Stimulated activated naive B cell treated with anti-CD40 and anti-IgM and Interleukin-4, amounts not matched to agents 10 μg/mL and 1 μg/mL and 100 μg/mL, for 72 hours (primary cell): ENCODE data around the gene SLC47A2.

Source experiments
- ATAC-seq, 2 donors: fragments of 150-1000 bp; cut with Tn5 transposase; replicated peaks; 2 replicates each; pipeline ENCODE4 v1.10.0; 2021; ENCODE audit warnings: moderate library complexity in 1 of 2
- DNase-seq: peaks from one replicate; pipeline ENCODE4 v3.0.0; 2021
- H3K27ac Mint-ChIP-seq: one replicate; pipeline ENCODE4 v1.8.0; 2022; ENCODE audit warnings: mild to moderate bottlenecking, mixed read lengths
- H3K27me3 Mint-ChIP-seq, 2 donors: one replicate each; pipeline ENCODE4 v1.8.0; 2022; ENCODE audit warnings: mixed read lengths in 2 of 2
- H3K36me3 Mint-ChIP-seq, 2 donors: one replicate each; pipeline ENCODE4 v1.8.0; 2022; ENCODE audit warnings: mixed read lengths in 2 of 2, mild to moderate bottlenecking in 1 of 2
- H3K4me1 Mint-ChIP-seq, 2 donors: one replicate each; pipeline ENCODE4 v1.8.0; 2022; ENCODE audit warnings: mixed read lengths in 2 of 2, mild to moderate bottlenecking in 1 of 2
- H3K4me3 Mint-ChIP-seq, 2 donors: one replicate each; pipeline ENCODE4 v1.8.0; 2022; ENCODE audit warnings: mild to moderate bottlenecking in 2 of 2, mixed read lengths in 2 of 2, moderate library complexity in 1 of 2
- H3K9me3 Mint-ChIP-seq, 2 donors: one replicate each; pipeline ENCODE4 v1.8.0; 2022; ENCODE audit warnings: mixed read lengths in 2 of 2, mild to moderate bottlenecking in 1 of 2

The SLC47A2 gene

DNA sequence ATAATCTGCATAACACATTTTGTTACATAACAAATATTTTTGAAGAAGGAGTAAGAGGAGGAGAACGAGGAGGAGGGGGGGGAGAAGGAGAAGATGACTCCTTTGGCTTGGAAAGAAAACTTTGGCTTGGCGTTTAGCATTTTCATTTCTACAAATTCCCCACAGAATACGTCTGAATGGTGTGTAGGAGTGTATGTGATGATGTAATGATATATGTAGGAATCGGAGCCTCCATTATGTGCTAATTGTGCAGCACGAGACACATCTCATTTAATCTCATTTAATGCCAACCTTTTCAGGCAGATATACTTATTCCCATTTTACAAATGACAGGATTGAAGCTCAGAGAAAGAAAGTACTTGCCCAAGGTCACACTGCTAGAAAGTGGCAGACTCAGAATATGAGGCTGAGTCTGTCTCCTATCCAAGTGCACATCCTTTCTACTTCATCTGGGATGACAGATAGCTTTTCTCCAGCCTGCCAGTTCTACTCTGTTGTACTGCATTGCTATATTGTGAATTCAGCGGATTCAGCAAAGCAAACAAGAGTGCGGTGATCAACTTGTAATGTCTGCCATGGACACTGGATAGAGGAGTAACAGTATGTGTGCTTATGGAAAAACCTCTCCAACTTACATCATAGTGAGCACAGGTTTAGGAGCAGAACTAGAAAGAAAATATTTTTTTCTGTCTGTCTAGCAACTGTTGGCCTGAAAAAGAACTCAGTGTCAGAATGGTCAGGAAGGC lies 10.4 kb upstream of the SLC47A2 start:
- DNase-seq = no peak
- H3K27ac Mint-ChIP-seq = no peak overlapping the region
- H3K4me3 Mint-ChIP-seq = no peak overlapping the region
- no peak for ATAC-seq
- H3K36me3 Mint-ChIP-seq = no peaks in the 10 kb centered on the region
- H3K9me3 Mint-ChIP-seq = no peaks in the 10 kb centered on the region
- H3K27me3 Mint-ChIP-seq = peaks cover 15 to 22% of the 10 kb centered on the region in 2 donors
- peaks cover 6 to 11% of the 10 kb centered on the region in 2 donors for H3K4me1 Mint-ChIP-seq

DNA sequence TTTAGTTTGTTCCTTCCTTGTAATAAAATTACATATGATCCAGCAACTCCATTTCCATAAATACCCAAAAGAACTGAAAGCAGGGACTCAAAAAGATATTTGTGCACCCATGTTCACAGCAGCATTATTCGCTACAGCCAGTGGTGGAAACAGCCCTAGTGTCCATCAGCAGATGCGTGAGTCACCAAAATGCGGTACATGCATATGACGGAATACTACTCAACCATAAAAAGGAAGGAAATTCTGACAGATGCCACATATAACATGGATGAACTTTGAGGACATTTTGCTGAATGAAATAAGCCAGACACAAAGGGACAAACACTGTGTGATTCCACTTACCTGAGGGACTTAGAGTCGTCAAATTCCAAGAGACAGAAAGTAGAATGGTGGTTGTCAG lies 9.1 kb upstream of the SLC47A2 start:
- H3K9me3 Mint-ChIP-seq = no peaks in the 10 kb centered on the region
- ATAC-seq (no peak), DNase-seq (no peak)
- peak overlapping the region in 1 of 2 donors; percentile 72 for H3K4me3 Mint-ChIP-seq
- peaks cover 13 to 22% of the 10 kb centered on the region in 2 donors for H3K27me3 Mint-ChIP-seq
- peaks cover 16 to 18% of the 10 kb centered on the region in 2 donors for H3K4me1 Mint-ChIP-seq
- no peaks in the 10 kb centered on the region for H3K36me3 Mint-ChIP-seq
- H3K27ac Mint-ChIP-seq = no peak overlapping the region

DNA sequence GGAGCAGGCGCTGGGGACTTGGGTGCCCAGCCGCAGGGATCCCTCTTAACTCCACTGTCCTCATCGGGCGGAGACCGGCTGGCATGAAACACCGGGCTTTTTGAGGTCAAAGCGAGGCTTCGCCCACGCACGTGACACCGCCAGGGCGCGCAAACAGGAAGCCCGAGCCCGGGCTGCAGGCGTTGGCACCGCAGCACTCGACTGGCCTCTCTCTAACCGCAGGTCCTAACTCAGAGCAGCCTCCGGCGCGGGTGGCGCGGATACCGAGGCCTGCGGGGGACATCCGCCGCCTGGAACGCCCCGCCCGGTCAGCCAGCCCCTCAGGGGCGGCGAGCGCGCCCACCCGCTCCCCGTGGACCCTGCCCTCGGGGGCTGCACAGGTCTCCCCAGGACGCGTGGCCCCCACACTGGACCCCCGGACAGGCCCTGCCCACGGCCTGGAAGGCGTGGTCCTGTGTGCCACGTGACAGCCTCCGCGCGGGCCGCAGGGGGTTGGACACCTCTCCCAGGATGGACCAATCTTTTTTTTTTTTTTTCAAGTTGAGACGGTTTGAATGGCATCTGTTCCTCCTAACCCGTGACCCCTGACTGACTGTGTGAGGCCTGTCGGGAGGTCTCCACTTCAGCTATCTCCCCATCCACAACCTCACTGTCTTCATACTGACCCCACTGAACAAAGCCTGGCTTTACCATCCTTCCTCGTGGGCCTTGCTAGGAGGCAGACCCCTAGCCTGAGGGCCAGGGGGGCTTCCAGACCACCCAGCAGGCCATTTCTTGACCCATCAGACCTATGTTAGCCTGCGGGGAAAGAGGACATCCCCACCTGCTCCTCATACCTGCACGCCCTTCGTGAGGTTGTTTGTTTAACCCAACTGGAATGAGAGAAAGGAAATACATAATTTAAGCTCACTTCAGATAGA lies 8.4 kb upstream of the SLC47A2 start:
- H3K27me3 Mint-ChIP-seq = peaks cover 16 to 22% of the 10 kb centered on the region in 2 donors

DNA sequence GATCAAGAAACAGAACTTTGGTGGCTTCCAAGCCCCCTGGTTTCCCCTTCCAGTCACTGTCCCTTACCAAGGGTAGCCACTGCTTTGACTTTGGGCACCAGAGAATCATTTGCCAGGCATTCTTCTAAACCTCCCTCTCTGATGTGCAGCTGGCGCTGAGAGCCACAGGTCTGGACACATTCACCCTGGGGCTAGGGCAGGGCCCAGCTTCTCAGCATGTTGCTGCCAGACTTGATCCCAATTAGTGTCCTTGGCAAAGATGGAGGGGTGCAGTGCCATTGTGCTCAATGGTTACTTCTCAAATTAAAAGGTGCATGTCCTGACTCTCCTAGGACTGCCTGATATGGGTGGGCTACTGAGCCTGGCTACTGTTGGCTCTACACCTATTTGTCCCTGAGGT lies 7.6 kb upstream of the SLC47A2 start:
- peaks cover 17 to 20% of the 10 kb centered on the region in 2 donors for H3K27me3 Mint-ChIP-seq
- H3K4me1 Mint-ChIP-seq = peaks cover 19 to 20% of the 10 kb centered on the region in 2 donors
- peak overlapping the region; percentile 59 to 66 for H3K4me3 Mint-ChIP-seq
- no peak overlapping the region for H3K27ac Mint-ChIP-seq
- H3K9me3 Mint-ChIP-seq = no peaks in the 10 kb centered on the region
- no peaks in the 10 kb centered on the region for H3K36me3 Mint-ChIP-seq
- DNase-seq (no peak), ATAC-seq (peak in 1 of 2 donors; percentile 2)

More for the DNA sequence above, 8.4 kb upstream of the SLC47A2 start:
- Mint-ChIP-seq H3K4me1 (peaks cover 19 to 20% of the 10 kb centered on the region in 2 donors), H3K4me3 (peak overlapping the region; percentile 59 to 72), H3K9me3 (no peaks in the 10 kb centered on the region), H3K36me3 (no peaks in the 10 kb centered on the region), H3K27ac (peak overlapping the region; percentile 42)
- ATAC-seq (peak; percentile 74 to 84), DNase-seq (peak; percentile 56)

DNA sequence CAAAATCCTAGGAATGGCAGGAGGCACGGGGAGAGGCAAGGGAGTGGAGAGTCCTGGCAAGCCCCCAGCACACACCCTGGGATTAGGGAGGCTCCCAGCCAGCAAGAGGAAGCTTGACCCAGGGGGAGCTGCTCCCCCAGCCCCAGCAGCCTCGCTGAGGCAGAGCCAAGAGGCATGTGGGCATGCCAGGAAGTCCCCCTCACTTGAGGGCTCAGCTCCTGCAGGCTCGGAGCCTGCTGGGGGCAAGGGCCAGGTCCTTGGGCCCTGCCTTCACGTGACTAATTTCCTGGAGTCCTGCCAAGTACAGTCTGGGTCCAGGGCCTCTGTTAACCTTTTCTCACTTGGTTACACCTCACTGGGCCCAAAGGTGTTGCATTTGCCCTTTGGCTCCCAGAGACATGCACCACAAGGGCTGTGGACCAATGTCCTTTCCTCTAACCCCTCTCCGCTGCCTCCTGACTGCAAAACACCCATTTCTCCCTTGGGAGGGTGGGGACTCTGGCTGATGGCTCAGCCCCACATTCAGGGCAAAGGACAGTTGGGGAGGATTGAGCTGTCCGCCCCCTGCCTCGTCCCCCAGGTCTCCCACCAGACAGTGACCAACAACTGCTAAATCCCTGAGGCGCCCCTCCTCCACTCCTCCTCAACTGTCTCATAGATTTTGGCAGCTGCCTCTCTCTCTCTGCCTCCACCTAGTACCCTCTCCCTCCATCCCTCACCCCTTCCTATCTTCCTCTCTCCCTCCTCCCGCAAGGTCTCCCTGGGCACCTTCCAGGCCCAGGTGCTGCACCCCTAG lies 4.4 kb upstream of the SLC47A2 start:
- Mint-ChIP-seq H3K27me3 (peaks cover 17 to 20% of the 10 kb centered on the region in 2 donors), H3K4me1 (peaks cover 19 to 20% of the 10 kb centered on the region in 2 donors), H3K27ac (peak overlapping the region; percentile 37), H3K4me3 (no peak overlapping the region), H3K9me3 (no peaks in the 10 kb centered on the region), H3K36me3 (no peaks in the 10 kb centered on the region)
- ATAC-seq = peak; percentile 55 to 66
- DNase-seq = peak; percentile 14

DNA sequence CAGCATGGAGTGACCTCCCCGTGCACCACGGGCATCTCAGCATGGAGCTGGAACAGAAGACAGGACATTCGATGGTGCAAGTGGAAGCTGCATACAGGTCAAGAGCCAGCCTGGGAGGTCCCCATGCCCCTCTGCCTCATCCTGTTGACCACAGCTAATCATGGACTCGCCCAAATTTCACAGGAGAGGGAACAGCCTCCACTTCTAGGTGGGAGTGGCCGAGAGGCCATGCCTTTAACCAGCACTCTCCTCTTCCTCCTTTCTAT lies 3.8 kb upstream of the SLC47A2 start:
- no peak for ATAC-seq
- no peak overlapping the region for H3K27ac Mint-ChIP-seq
- no peaks in the 10 kb centered on the region for H3K36me3 Mint-ChIP-seq
- H3K9me3 Mint-ChIP-seq = no peaks in the 10 kb centered on the region
- H3K4me3 Mint-ChIP-seq = no peak overlapping the region
- peaks cover 17 to 19% of the 10 kb centered on the region in 2 donors for H3K4me1 Mint-ChIP-seq
- peaks cover 10 to 16% of the 10 kb centered on the region in 2 donors for H3K27me3 Mint-ChIP-seq
- no peak for DNase-seq

DNA sequence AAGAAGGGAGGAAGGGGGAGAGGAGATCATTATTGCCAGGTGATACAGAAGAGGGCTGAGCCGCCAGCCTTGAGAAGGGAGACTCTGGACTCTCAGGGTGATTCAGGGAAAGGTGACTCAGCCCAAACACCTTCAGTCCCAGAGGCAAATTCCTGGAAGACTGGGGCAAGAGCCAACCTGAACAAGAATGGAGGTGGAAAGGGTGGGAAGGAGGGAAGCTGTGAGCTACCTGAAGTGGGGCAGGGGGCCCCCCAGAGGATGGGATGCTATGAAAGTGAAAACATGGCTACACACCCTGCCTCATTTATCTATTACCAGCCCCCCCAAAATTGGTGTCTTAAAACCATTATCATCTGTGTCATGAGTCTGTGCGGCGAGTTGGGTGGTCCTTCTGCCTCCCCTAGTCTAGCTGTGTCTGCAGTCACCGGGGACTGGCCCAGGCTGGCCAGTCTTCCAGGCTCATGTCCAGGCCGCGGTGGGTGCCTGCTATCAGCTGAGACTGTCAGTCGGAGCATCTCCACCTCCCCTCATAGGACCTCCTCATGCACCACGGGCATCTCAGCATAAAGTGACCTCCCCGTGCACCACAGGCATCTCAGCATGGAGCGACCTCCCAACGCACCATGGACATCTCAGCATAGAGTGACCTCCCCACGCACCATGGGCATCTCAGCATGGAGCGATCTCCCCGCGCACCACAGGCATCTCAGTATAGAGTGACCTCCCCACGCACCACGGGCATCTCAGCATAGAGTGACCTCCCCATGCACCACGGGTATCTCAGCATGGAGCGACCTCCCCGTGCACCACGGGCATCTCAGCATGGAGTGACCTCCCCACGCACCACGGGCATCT lies 3.2 kb upstream of the SLC47A2 start:
- no peak for DNase-seq
- peaks cover 15 to 19% of the 10 kb centered on the region in 2 donors for H3K4me1 Mint-ChIP-seq
- H3K27me3 Mint-ChIP-seq = peaks cover 8 to 16% of the 10 kb centered on the region in 2 donors
- no peaks in the 10 kb centered on the region for H3K36me3 Mint-ChIP-seq
- no peaks in the 10 kb centered on the region for H3K9me3 Mint-ChIP-seq
- H3K4me3 Mint-ChIP-seq = no peak overlapping the region
- ATAC-seq = no peak
- no peak overlapping the region for H3K27ac Mint-ChIP-seq

DNA sequence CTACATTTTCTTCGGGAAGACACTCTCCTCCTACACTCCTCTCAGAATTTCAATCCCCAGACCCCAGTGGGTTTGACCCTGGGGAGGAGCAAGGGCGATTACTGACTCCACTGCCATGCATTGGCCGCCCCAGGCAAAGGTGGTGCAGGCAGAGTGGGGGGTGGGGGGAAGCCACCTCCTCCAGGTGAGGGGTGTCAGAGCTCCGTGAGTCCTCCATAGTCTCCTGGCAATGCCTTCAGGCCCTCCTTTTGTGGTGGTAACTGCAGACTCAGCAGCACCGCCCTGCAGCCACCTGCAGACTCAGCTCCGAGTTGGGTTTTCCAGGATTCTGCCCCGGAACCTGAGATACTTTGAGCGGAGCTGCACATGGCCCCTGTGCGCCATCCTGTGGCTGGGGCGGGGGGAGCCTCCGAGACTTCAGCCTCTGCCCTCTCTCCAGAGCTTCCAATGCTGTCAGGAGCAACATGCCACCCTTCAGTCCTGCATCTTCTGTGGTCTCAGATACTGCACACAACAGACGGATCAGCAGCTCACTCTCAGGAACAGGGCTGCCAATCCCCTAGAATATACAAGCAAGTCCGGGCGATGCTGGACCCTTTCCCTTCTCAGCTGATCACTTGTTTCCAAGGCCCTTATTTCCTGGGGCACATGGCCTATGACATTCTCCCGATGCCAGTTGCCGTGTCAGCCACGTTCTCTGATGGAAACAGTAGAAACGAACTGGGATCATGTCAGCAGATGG lies 2.4 kb upstream of the SLC47A2 start:
- Mint-ChIP-seq H3K4me3 (no peak overlapping the region), H3K36me3 (no peaks in the 10 kb centered on the region), H3K27ac (no peak overlapping the region), H3K27me3 (peaks cover 8 to 16% of the 10 kb centered on the region in 2 donors), H3K4me1 (peaks cover 9 to 13% of the 10 kb centered on the region in 2 donors), H3K9me3 (no peaks in the 10 kb centered on the region)
- ATAC-seq (no peak), DNase-seq (no peak)

DNA sequence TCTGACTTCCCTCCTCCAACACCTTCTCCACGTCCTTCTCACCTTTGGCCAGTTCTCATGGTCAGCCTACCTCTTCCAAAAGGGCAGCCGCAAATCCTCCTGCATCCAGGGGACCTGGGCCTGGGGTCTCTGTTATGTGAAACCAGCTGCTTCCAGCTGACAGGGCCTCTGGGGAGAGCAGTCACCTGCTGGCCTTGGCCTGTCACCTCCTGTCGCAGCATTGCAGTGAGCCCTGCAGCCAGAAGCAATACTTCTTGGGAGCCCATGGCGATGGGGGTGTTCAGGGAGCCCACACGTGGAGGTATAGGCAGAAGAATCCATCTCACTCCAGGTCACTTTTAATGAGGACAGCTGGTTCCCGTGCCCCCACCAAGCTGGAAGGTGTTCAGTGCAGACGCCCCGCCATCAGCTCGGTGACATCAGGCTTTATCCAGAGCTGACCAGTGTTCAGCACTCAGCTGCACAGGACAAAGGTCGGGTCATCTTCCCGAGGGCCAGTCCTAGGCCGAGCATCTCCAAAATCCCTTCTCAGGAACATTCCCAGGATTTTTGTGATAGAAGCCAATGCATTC lies 1.7 kb upstream of the SLC47A2 start:
- ATAC-seq (no peak), DNase-seq (no peak)
- Mint-ChIP-seq H3K27me3 (peaks cover 8 to 16% of the 10 kb centered on the region in 2 donors), H3K4me1 (peaks cover 9 to 13% of the 10 kb centered on the region in 2 donors), H3K36me3 (no peaks in the 10 kb centered on the region), H3K4me3 (no peak overlapping the region), H3K27ac (no peak overlapping the region), H3K9me3 (no peaks in the 10 kb centered on the region)

DNA sequence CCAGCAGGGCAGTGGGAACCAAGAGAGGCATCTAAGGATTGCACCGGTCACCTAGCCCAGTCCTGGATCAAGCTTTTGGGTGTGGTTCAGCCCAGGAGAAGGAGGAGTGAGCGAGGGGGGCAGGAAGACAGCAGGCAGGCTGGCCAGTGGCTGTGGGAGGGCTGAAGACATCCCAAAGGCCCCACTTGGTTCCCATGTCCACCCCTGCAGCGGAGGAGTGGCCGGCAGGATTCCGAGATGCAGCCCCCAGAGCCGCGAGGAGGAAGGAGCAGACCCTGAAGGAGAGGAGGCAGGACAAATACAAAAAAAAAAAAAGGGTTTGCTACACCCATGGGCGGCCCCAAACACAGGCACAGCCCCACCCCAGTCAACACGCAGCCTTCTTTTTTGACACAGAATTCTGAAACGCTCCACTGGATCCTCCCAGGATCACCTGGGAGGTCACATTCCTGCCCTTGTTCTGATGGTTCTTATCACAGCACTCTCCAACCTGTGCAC lies 1.1 kb upstream of the SLC47A2 start:
- Mint-ChIP-seq H3K4me3 (no peak overlapping the region), H3K27me3 (peaks cover 8 to 14% of the 10 kb centered on the region in 2 donors), H3K4me1 (peaks cover 9 to 13% of the 10 kb centered on the region in 2 donors), H3K27ac (no peak overlapping the region), H3K36me3 (no peaks in the 10 kb centered on the region), H3K9me3 (no peaks in the 10 kb centered on the region)
- no peak for DNase-seq
- no peak for ATAC-seq

DNA sequence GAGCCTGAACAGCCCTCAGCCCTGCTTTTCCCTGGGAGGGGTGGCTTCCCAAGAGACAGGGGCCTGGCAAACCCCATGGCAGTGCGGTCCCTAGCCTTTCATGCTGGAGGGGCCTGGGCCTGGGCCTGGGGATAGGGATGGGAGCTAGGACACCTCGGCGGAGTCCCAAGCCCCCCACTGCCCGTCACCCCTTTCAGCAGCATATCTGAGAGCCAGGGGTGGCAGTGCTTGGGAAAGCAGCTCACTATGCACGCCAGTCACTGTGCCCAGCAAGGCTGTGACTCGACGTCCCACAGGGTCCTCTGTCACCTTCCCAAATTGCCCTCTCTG lies 612 bp upstream of the SLC47A2 start:
- Mint-ChIP-seq H3K4me3 (no peak overlapping the region), H3K36me3 (no peaks in the 10 kb centered on the region), H3K4me1 (peaks cover 9 to 13% of the 10 kb centered on the region in 2 donors), H3K27me3 (peaks cover 4 to 9% of the 10 kb centered on the region in 2 donors), H3K9me3 (no peaks in the 10 kb centered on the region), H3K27ac (no peak overlapping the region)
- ATAC-seq (no peak), DNase-seq (no peak)

DNA sequence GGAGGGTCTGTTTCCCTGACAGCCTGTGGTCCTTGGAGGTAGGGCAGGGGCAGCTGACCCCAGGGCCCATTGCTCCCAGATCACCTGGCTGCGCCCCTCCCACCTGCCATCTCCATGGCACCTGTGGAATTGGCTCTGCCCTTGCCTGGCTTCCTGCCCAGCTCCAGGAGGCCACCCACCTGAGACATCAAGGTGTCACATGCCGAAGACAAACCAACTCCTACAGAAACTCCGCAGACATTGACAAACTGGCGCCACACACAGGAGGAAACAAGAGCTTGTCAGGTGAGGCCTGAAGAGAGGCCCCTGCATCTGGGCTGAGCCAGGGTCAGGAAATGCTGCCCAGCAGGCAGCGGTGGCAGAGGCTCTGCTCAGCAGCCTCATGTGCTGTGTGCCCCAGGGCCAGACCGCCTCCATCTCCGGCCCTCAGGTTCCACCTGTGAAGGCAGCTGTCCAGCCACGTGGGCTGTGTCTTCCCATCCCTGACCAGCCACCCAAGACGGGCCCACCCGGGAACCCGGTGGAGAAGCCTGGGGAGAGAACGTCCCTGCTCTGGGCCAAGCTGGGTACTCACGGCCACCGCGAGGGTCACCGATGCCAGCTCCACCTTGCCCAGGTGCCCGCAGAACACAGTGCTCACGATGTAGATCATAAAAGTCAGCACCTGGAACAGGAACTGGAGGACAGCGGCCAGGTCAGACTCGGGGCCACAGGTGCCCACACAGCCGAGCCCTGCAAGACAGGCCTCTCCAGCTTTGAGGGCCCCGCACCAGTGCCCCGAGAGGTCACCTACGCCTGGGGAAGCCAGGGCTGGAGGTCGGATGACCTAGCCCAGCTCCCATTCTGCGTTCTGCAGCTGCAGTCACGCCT lies 1.6 kb downstream of the SLC47A2 start:
- Mint-ChIP-seq H3K4me3 (no peak overlapping the region), H3K27me3 (peaks cover 1 to 3% of the 10 kb centered on the region in 2 donors), H3K27ac (no peak overlapping the region), H3K9me3 (no peaks in the 10 kb centered on the region), H3K4me1 (no peaks in the 10 kb centered on the region), H3K36me3 (no peaks in the 10 kb centered on the region)
- DNase-seq (no peak), ATAC-seq (no peak)
